GM23338 (cell line): ENCODE data around the gene SBF2. TPM values are rescaled to one million over a fixed set of nuclear protein-coding genes. Genes with fewer than 3 reads are reported as not detected.

ENCODE experiments used
- ATAC-seq: fragments of 200-7000 bp; cut with Tn5 transposase; 3 replicates; pipeline ENCODE4 v1.9.1; 2020
- DNase-seq: peaks from one replicate; pipeline ENCODE4 v3.0.0-alpha.2; 2015; ENCODE audit warnings: low spot score
- H2AFZ ChIP-seq: fragments of 200-600 bp; sonication (generic); 2 replicates; pipeline ENCODE4 v1.8.0; 2016; ENCODE audit warnings: antibody characterized with exemption, mild to moderate bottlenecking, moderate library complexity
- H3F3A ChIP-seq: fragments of 200-600 bp; sonication (generic); replicated peaks from 2 replicates; pipeline ENCODE4 v1.8.0; 2017; ENCODE audit warnings: antibody characterized with exemption, mixed run types, low read depth
- H3K27ac ChIP-seq: fragments of 200-600 bp; sonication (generic); 2 replicates; pipeline ENCODE4 v1.6.1; 2016; ENCODE audit warnings: low read depth
- H3K27me3 ChIP-seq: fragments of 200-600 bp; sonication (generic); 2 replicates; pipeline ENCODE4 v1.8.0; 2016; ENCODE audit warnings: mild to moderate bottlenecking, mixed run types, moderate library complexity; ENCODE audit not compliant: insufficient read depth
- H3K36me3 ChIP-seq: fragments of 200-600 bp; sonication (generic); 2 replicates; pipeline ENCODE4 v1.8.0; 2016; ENCODE audit warnings: mild to moderate bottlenecking; ENCODE audit not compliant: insufficient read depth
- H3K4me1 ChIP-seq: fragments of 200-600 bp; sonication (generic); 2 replicates; pipeline ENCODE4 v1.8.0; 2016; ENCODE audit warnings: mild to moderate bottlenecking, moderate library complexity; ENCODE audit not compliant: insufficient read depth
- H3K4me2 ChIP-seq: fragments of 200-600 bp; sonication (generic); 2 replicates; pipeline ENCODE4 v1.7.1; 2017; ENCODE audit warnings: mixed run types
- H3K4me3 ChIP-seq: fragments of 200-600 bp; sonication (generic); 2 replicates; pipeline ENCODE4 v1.6.1; 2016; ENCODE audit warnings: mixed run types
- H3K79me2 ChIP-seq: fragments of 200-600 bp; sonication (generic); replicated peaks from 2 replicates; pipeline ENCODE4 v1.8.0; 2017; ENCODE audit warnings: mild to moderate bottlenecking; ENCODE audit not compliant: insufficient read depth
- H3K9me2 ChIP-seq: fragments of 200-600 bp; sonication (generic); 2 replicates; pipeline ENCODE4 v1.8.0; 2017; ENCODE audit not compliant: insufficient read depth
- H4K20me1 ChIP-seq: fragments of 200-600 bp; sonication (generic); replicated peaks from 2 replicates; pipeline ENCODE4 v1.8.0; 2017; ENCODE audit warnings: mild to moderate bottlenecking; ENCODE audit not compliant: insufficient read depth
- H3K27ac Mint-ChIP-seq: 2 replicates; pipeline ENCODE4 v1.8.0; 2020; ENCODE audit warnings: inconsistent platforms, mild to moderate bottlenecking, moderate library complexity, mixed read lengths
- H3K27me3 Mint-ChIP-seq: 3 replicates; pipeline ENCODE4 v1.8.0; 2022; ENCODE audit warnings: low read depth, mild to moderate bottlenecking, moderate library complexity, mixed read lengths, inconsistent platforms; ENCODE audit not compliant: insufficient read depth, poor library complexity
- H3K36me3 Mint-ChIP-seq: 3 replicates; pipeline ENCODE4 v1.8.0; 2021; ENCODE audit warnings: low read depth, mild to moderate bottlenecking, inconsistent platforms, moderate library complexity, mixed read lengths
- H3K4me1 Mint-ChIP-seq: 3 replicates; pipeline ENCODE4 v1.8.0; 2020; ENCODE audit warnings: mild to moderate bottlenecking, inconsistent platforms, mixed read lengths
- H3K4me3 Mint-ChIP-seq: 3 replicates; pipeline ENCODE4 v1.8.0; 2021; ENCODE audit warnings: moderate library complexity, mild to moderate bottlenecking, inconsistent platforms, mixed read lengths
- H3K9me3 Mint-ChIP-seq: 3 replicates; pipeline ENCODE4 v1.8.0; 2020; ENCODE audit warnings: moderate library complexity, mild to moderate bottlenecking, inconsistent platforms, mixed read lengths
- polyA plus RNA-seq: library from polyadenylated mRNA; unstranded; fragments of >200 nt; fragmentation: Nextera tagmentation; extraction: Ambion mirVana; gene quantifications from 2 replicates; pipeline ENCODE4 v1.2.1, GENCODE V29; 2016
- small RNA-seq: library from RNA; depleted of rRNA; stranded (forward); fragments of <200 nt; gene quantifications from one replicate; pipeline ENCODE3, GENCODE V24; 2014; ENCODE audit warnings: low replicate concordance
- total RNA-seq: library from RNA; depleted of rRNA; stranded (reverse); fragments of >200 nt; shearing (Covaris generic); gene quantifications from 2 replicates; pipeline ENCODE4 v1.2.3, GENCODE V29; 2014; rRNA removed
- TF ChIP-seq, protein P1 (sequence below), 2 experiments: fragments of 200-600 bp in 1 of 2; sonication (generic) in 1 of 2; conservative IDR thresholded peaks; 2 replicates each; pipeline versions ENCODE4 v1.5.1 to v1.6.1; 2016 to 2017; ENCODE audit warnings: antibody characterized with exemption in 2 of 2, low read depth in 2 of 2, mild to moderate bottlenecking in 2 of 2, moderate library complexity in 1 of 2

Gene SBF2
- total and polyA plus RNA-seq, 2 experiments from 2014 or later, result 25.6 to 53.5 TPM

GRCh38 chr11:9731256-9731655, 562.8 kb downstream of the SBF2 start:
- no peak overlapping the region for H3K4me2 ChIP-seq
- H3K4me1 ChIP-seq, result no peaks in the 10 kb centered on the region; the same call in 1 of the 2 replicates
- TF ChIP-seq, protein P1, sequence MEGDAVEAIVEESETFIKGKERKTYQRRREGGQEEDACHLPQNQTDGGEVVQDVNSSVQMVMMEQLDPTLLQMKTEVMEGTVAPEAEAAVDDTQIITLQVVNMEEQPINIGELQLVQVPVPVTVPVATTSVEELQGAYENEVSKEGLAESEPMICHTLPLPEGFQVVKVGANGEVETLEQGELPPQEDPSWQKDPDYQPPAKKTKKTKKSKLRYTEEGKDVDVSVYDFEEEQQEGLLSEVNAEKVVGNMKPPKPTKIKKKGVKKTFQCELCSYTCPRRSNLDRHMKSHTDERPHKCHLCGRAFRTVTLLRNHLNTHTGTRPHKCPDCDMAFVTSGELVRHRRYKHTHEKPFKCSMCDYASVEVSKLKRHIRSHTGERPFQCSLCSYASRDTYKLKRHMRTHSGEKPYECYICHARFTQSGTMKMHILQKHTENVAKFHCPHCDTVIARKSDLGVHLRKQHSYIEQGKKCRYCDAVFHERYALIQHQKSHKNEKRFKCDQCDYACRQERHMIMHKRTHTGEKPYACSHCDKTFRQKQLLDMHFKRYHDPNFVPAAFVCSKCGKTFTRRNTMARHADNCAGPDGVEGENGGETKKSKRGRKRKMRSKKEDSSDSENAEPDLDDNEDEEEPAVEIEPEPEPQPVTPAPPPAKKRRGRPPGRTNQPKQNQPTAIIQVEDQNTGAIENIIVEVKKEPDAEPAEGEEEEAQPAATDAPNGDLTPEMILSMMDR (conservative IDR thresholded peaks at IDR 0.05; ENCODE audit: low read depth in 2 of 2), result no peak
- DNase-seq (no peak), ATAC-seq (no peak)
- H4K20me1 ChIP-seq, result no peaks in the 10 kb centered on the region
- Mint-ChIP-seq H3K27ac (0 out of 2 replicates have a peak overlapping the region, but pooled peaks have one; percentile 21), H3K4me1 (peaks cover 8% of the 10 kb centered on the region; the same call in 2 of the 3 replicates), H3K27me3 (no peaks in the 10 kb centered on the region), H3K4me3 (no peak overlapping the region), H3K9me3 (no peaks in the 10 kb centered on the region; the same call in 2 of the 3 replicates), H3K36me3 (peaks cover 24% of the 10 kb centered on the region)
- H3K27ac ChIP-seq, result no peak overlapping the region
- peaks cover 6% of the 10 kb centered on the region; the same call in 1 of the 2 replicates for H3K36me3 ChIP-seq
- no peak overlapping the region for H3K4me3 ChIP-seq
- no peaks in the 10 kb centered on the region for H3K9me2 ChIP-seq
- H3K79me2 ChIP-seq, result no peaks in the 10 kb centered on the region
- H2AFZ ChIP-seq, result no peak overlapping the region
- no peaks in the 10 kb centered on the region for H3F3A ChIP-seq
- H3K27me3 ChIP-seq, result no peaks in the 10 kb centered on the region

Small RNAs within 50 kb of the gene (small RNA-seq; reads per million reads assigned to genes)
- gene AC080023.2, result 0.12 reads per million
- gene RNU7-28P, result not detected

Other genes with a start within 250 kb of the SBF2 start
- gene ADM, start 10.9 kb upstream of the SBF2 start, total RNA-seq, result 73.4 and 75.8 TPM in 2 replicates
- gene ADM, start 10.9 kb upstream of the SBF2 start, polyA plus RNA-seq, result 84.5 and 95.9 TPM in 2 replicates
- gene AMPD3, start 161.0 kb upstream of the SBF2 start, total RNA-seq, result 1.8 and 2.1 TPM in 2 replicates
- gene AMPD3, start 161.0 kb upstream of the SBF2 start, polyA plus RNA-seq, result 1.6 and 1.7 TPM in 2 replicates
- gene RNF141, start 247.0 kb upstream of the SBF2 start, total RNA-seq, result 26.5 and 26.9 TPM in 2 replicates
- gene RNF141, start 247.0 kb upstream of the SBF2 start, polyA plus RNA-seq, result 9.4 and 11.4 TPM in 2 replicates